BLaER1 treated with 17β-estradiol and CSF1 and Interleukin-3, amounts not matched to agents 10 nM and 100 nM (cell line): ENCODE measurements around the gene IFITM10.

Experiments
- H3K27ac ChIP-seq, 11 experiments: shearing (Covaris generic); formaldehyde crosslinking; 2 replicates each; pipeline ENCODE4 v1.8.1; 2022
- H3K27me3 ChIP-seq, 11 experiments: shearing (Covaris generic); formaldehyde crosslinking; 2 replicates each; pipeline ENCODE4 v1.8.1; 2022
- H3K36me3 ChIP-seq, 11 experiments: shearing (Covaris generic); formaldehyde crosslinking; 2 replicates each; pipeline ENCODE4 v1.8.1; 2022
- H3K4me1 ChIP-seq, 10 experiments: shearing (Covaris generic); formaldehyde crosslinking; 2 replicates each; pipeline ENCODE4 v1.8.1; 2022
- H3K4me2 ChIP-seq, 11 experiments: shearing (Covaris generic); formaldehyde crosslinking; 2 replicates each; pipeline ENCODE4 v1.8.1; 2022
- H3K4me3 ChIP-seq, 10 experiments: shearing (Covaris generic); formaldehyde crosslinking; 2 replicates each; pipeline ENCODE4 v1.8.1; 2022
- H3K9ac ChIP-seq, 11 experiments: shearing (Covaris generic); formaldehyde crosslinking; 2 replicates each; pipeline ENCODE4 v1.8.1; 2022
- H3K9me3 ChIP-seq, 11 experiments: shearing (Covaris generic); formaldehyde crosslinking; replicated peaks in 1 of 11; 2 replicates each; pipeline ENCODE4 v1.8.1; 2022
- H4K20me1 ChIP-seq, 11 experiments: shearing (Covaris generic); formaldehyde crosslinking; 2 replicates each; pipeline ENCODE4 v1.8.1; 2022
- Cebpa-rat ChIP-seq, 11 experiments: shearing (Covaris generic); IDR thresholded peaks; 2 replicates each; pipeline ENCODE4 v1.8.1; 2022

The IFITM10 gene

GRCh38 chr11:1740786-1741530 is 9.4 kb downstream of the IFITM10 start:
- Histone ChIP-seq H3K9me3 (peaks cover 20 to 26% (median 22%) of the 10 kb centered on the region in 11 experiments), H4K20me1 (peaks cover 0 to 12% (median 0%) of the 10 kb centered on the region in 11 experiments; a peak in 1 of 22 replicates), H3K4me2 (no peak overlapping the region), H3K36me3 (no peaks in the 10 kb centered on the region; a peak in 1 of 22 replicates), H3K4me1 (peaks cover 0 to 6% (median 0%) of the 10 kb centered on the region in 10 experiments; a peak in 1 of 20 replicates), H3K27ac (no peak overlapping the region), H3K4me3 (no peak overlapping the region), H3K27me3 (no peaks in the 10 kb centered on the region), H3K9ac (no peak overlapping the region)
- TF ChIP-seq Cebpa-rat (IDR thresholded peaks at IDR 0.05), result no peak

- no peak for TF ChIP-seq Cebpa-rat (IDR thresholded peaks at IDR 0.05)
- H4K20me1 ChIP-seq, result no peaks in the 10 kb centered on the region
- H3K9ac ChIP-seq, result no peak overlapping the region
- no peaks in the 10 kb centered on the region for H3K27me3 ChIP-seq
- H3K4me2 ChIP-seq, result no peak overlapping the region
- peaks cover 22 to 36% (median 29%) of the 10 kb centered on the region in 11 experiments for H3K9me3 ChIP-seq
- no peak overlapping the region for H3K27ac ChIP-seq
- H3K4me1 ChIP-seq, result peaks cover 3 to 13% (median 7%) of the 10 kb centered on the region in 10 experiments; a peak in 19 of 20 replicates
- no peaks in the 10 kb centered on the region for H3K36me3 ChIP-seq
- H3K4me3 ChIP-seq, result no peak overlapping the region
Measured at GRCh38 chr11:1739576-1739975, 10.8 kb downstream of the IFITM10 start.

GRCh38 chr11:1738380-1738779 is 12.0 kb downstream of the IFITM10 start:
- TF ChIP-seq Cebpa-rat (IDR thresholded peaks at IDR 0.05), result no peak
- no peaks in the 10 kb centered on the region for H3K27me3 ChIP-seq

GRCh38 chr11:1737080-1737757 is 13.2 kb downstream of the IFITM10 start:
- H4K20me1 ChIP-seq, result no peaks in the 10 kb centered on the region; a peak in 1 of 22 replicates
- H3K27me3 ChIP-seq, result 0 out of 22 replicates have a peak, but pooled peaks cover 0 to 5% (median 0%) of the 10 kb centered on the region in 11 experiments
- no peak for TF ChIP-seq Cebpa-rat (IDR thresholded peaks at IDR 0.05)
- H3K27ac ChIP-seq, result no peak overlapping the region
- H3K9me3 ChIP-seq, result peaks cover 22 to 36% (median 29%) of the 10 kb centered on the region in 11 experiments
- no peak overlapping the region for H3K9ac ChIP-seq
- peaks cover 25 to 34% (median 31%) of the 10 kb centered on the region in 10 experiments for H3K4me1 ChIP-seq
- no peak overlapping the region for H3K4me2 ChIP-seq
- no peak overlapping the region for H3K4me3 ChIP-seq
- H3K36me3 ChIP-seq, result no peaks in the 10 kb centered on the region

More at GRCh38 chr11:1738380-1738779, 12.0 kb downstream of the IFITM10 start:
- no peak overlapping the region for H3K4me3 ChIP-seq
- no peaks in the 10 kb centered on the region for H4K20me1 ChIP-seq
- H3K27ac ChIP-seq, result no peak overlapping the region
- H3K36me3 ChIP-seq, result no peaks in the 10 kb centered on the region
- H3K9me3 ChIP-seq, result peaks cover 22 to 36% (median 29%) of the 10 kb centered on the region in 11 experiments
- H3K9ac ChIP-seq, result no peak overlapping the region
- no peak overlapping the region for H3K4me2 ChIP-seq
- H3K4me1 ChIP-seq, result peaks cover 15 to 25% (median 19%) of the 10 kb centered on the region in 10 experiments

GRCh38 chr11:1736447-1736992 is 13.9 kb downstream of the IFITM10 start:
- Histone ChIP-seq H3K36me3 (no peaks in the 10 kb centered on the region), H3K9me3 (peaks cover 22 to 36% (median 29%) of the 10 kb centered on the region in 11 experiments), H3K27me3 (0 out of 22 replicates have a peak, but pooled peaks cover 0 to 5% (median 0%) of the 10 kb centered on the region in 11 experiments), H3K9ac (no peak overlapping the region), H3K4me3 (no peak overlapping the region), H3K4me2 (no peak overlapping the region), H4K20me1 (no peaks in the 10 kb centered on the region; a peak in 1 of 22 replicates), H3K4me1 (peaks cover 28 to 39% (median 38%) of the 10 kb centered on the region in 10 experiments), H3K27ac (no peak overlapping the region)
- no peak for TF ChIP-seq Cebpa-rat (IDR thresholded peaks at IDR 0.05)

- H3K4me2 ChIP-seq, result peak overlapping the region in 9 of 11 experiments; percentile 81 to 96 (median 91); a peak in 16 of 22 replicates
- H3K27ac ChIP-seq, result no peak overlapping the region
- H3K4me1 ChIP-seq, result peaks cover 34 to 51% (median 50%) of the 10 kb centered on the region in 10 experiments
- no peaks in the 10 kb centered on the region; a peak in 1 of 22 replicates for H4K20me1 ChIP-seq
- H3K27me3 ChIP-seq, result 0 out of 22 replicates have a peak, but pooled peaks cover 0 to 5% (median 0%) of the 10 kb centered on the region in 11 experiments
- no peak overlapping the region for H3K4me3 ChIP-seq
- TF ChIP-seq Cebpa-rat (IDR thresholded peaks at IDR 0.05), result no peak
- H3K9ac ChIP-seq, result no peak overlapping the region
- no peaks in the 10 kb centered on the region for H3K36me3 ChIP-seq
- H3K9me3 ChIP-seq, result peaks cover 22 to 36% (median 29%) of the 10 kb centered on the region in 11 experiments
Measured at GRCh38 chr11:1735271-1735670, 15.1 kb downstream of the IFITM10 start.

- no peaks in the 10 kb centered on the region for H3K36me3 ChIP-seq
- peaks cover 40 to 57% (median 56%) of the 10 kb centered on the region in 10 experiments for H3K4me1 ChIP-seq
- H3K9ac ChIP-seq, result peak overlapping the region in 6 of 11 experiments; percentile 16 to 58 (median 28); a peak in 6 of 22 replicates
- H3K9me3 ChIP-seq, result peaks cover 22 to 36% (median 29%) of the 10 kb centered on the region in 11 experiments
- H3K27me3 ChIP-seq, result peaks cover 0 to 5% (median 0%) of the 10 kb centered on the region in 11 experiments; a peak in 1 of 22 replicates
- no peaks in the 10 kb centered on the region; a peak in 1 of 22 replicates for H4K20me1 ChIP-seq
- H3K4me3 ChIP-seq, result 0 out of 20 replicates have a peak overlapping the region, but pooled peaks of 1 of the 10 experiments have one; percentile 3
- TF ChIP-seq Cebpa-rat (IDR thresholded peaks at IDR 0.05), result no peak
- H3K4me2 ChIP-seq, result peak overlapping the region; percentile 67 to 96 (median 89)
- H3K27ac ChIP-seq, result peak overlapping the region in 4 of 11 experiments; percentile 8 to 44 (median 12); a peak in 3 of 22 replicates
Measured at GRCh38 chr11:1734641-1735081, 15.7 kb downstream of the IFITM10 start.
